Common myeloid progenitor, CD34-positive (primary cell): ENCODE results near the gene DGUOK.
"Not testable (repeated sequence)": the region's sequence is repeated elsewhere in the genome, so short reads cannot be mapped to it uniquely, and the experiment has no call there.

ENCODE experiments used
- CTCF ChIA-PET: fragments of 350-600 bp; sonication (Branson Sonifier 250); formaldehyde crosslinking; loops from one replicate; lab custom pipeline; 2021; ENCODE audit warnings: antibody characterized with exemption; lab: Charles Lee
- POLR2A ChIA-PET: fragments of 350-600 bp; sonication (Branson Sonifier 250); formaldehyde crosslinking; loops from one replicate; lab custom pipeline; 2021; ENCODE audit warnings: antibody characterized with exemption; lab: Charles Lee
- DNase-seq, 3 donors: peaks; one replicate each; pipeline versions ENCODE4 v3.0.0 to v3.0.0-alpha.2; 2013
- H3K27ac ChIP-seq, 2 experiments: 1 replicate in 1 of 2; 2 replicates in 1 of 2; pipeline ENCODE4 v1.7.0; 2013; ENCODE audit warnings: inconsistent platforms in 2 of 2, low read length in 2 of 2, mild to moderate bottlenecking in 2 of 2, low read depth in 1 of 2, moderate library complexity in 1 of 2; ENCODE audit not compliant: severe bottlenecking in 2 of 2, insufficient read depth in 1 of 2, poor library complexity in 1 of 2
- H3K27me3 ChIP-seq, 5 experiments: replicated peaks in 2 of 5; 1 replicate in 3 of 5; 2 replicates in 2 of 5; pipeline versions ENCODE4 v1.6.1 to v1.7.0; 2013; ENCODE audit warnings: low read length in 4 of 5, mild to moderate bottlenecking in 2 of 5, moderate library complexity in 2 of 5, inconsistent platforms in 1 of 5; ENCODE audit not compliant: insufficient read depth in 5 of 5, control insufficient read depth in 4 of 5
- H3K36me3 ChIP-seq, 4 experiments: 1 replicate in 2 of 4; 2 replicates in 2 of 4; pipeline versions ENCODE4 v1.6.1 to v1.7.0; 2013; ENCODE audit warnings: low read length in 3 of 4, control low read depth in 1 of 4, mild to moderate bottlenecking in 1 of 4; ENCODE audit not compliant: control insufficient read depth in 4 of 4, insufficient read depth in 4 of 4
- H3K4me1 ChIP-seq, 4 experiments: 1 replicate in 3 of 4; 2 replicates in 1 of 4; pipeline versions ENCODE4 v1.6.1 to v1.7.1; 2013; ENCODE audit warnings: low read length in 3 of 4, mild to moderate bottlenecking in 3 of 4, control low read depth in 1 of 4, inconsistent platforms in 1 of 4, moderate library complexity in 1 of 4; ENCODE audit not compliant: control insufficient read depth in 4 of 4, insufficient read depth in 4 of 4; ENCODE audit errors: control extremely low read depth in 1 of 4
- H3K4me3 ChIP-seq, 7 experiments: 1 replicate in 4 of 7; 2 replicates in 3 of 7; pipeline versions ENCODE4 v1.5.1 to v1.7.0; 2013; ENCODE audit warnings: mild to moderate bottlenecking in 7 of 7, low read length in 6 of 7, moderate library complexity in 6 of 7, inconsistent platforms in 2 of 7, low read depth in 2 of 7, control low read depth in 1 of 7; ENCODE audit not compliant: insufficient read depth in 4 of 7, control insufficient read depth in 1 of 7; ENCODE audit errors: extremely low read depth in 1 of 7
- H3K9me3 ChIP-seq, 5 experiments: 1 replicate in 4 of 5; 2 replicates in 1 of 5; pipeline versions ENCODE4 v1.6.1 to v1.7.1; 2013; ENCODE audit warnings: low read length in 4 of 5, mild to moderate bottlenecking in 2 of 5, inconsistent platforms in 1 of 5, low read depth in 1 of 5, moderate library complexity in 1 of 5; ENCODE audit not compliant: control insufficient read depth in 4 of 5, insufficient read depth in 2 of 5; ENCODE audit errors: control extremely low read depth in 1 of 5
- WGBS: methylation state at CpG from one replicate; pipeline ENCODE4 v1.1.5; 2013; ENCODE audit not compliant: insufficient coverage; 5-methylcytosine and 5-hydroxymethylcytosine counted together

DGUOK gene

GRCh38 chr2:73938718-73939352 is 12.2 kb downstream of the DGUOK start:
- WGBS: 100% methylated on average over 2 of the region's 5 CpGs
- H3K4me1 ChIP-seq: peaks cover 0 to 4% (median 2%) of the 10 kb centered on the region in 4 experiments
- DNase-seq: peak in 2 of 3 donors; percentile 9 to 28
- no peak overlapping the region for H3K4me3 ChIP-seq
- ChIA-PET CTCF (interaction anchor here (0.6 to 4.3 kb wide), 16 partner anchors 8 to 319 kb away, joined by 3 to 27 read pairs (median 4); partner anchors contain the start of gene DGUOK), POLR2A (no interaction called here)
- no peak overlapping the region for H3K27ac ChIP-seq
- H3K27me3 ChIP-seq: no peaks in the 10 kb centered on the region
- H3K36me3 ChIP-seq: peaks cover 5 to 31% (median 21%) of the 10 kb centered on the region in 4 experiments
- no peaks in the 10 kb centered on the region for H3K9me3 ChIP-seq

GRCh38 chr2:73939419-73939818 is 12.7 kb downstream of the DGUOK start:
- Histone ChIP-seq H3K9me3 (no peaks in the 10 kb centered on the region), H3K4me3 (no peak overlapping the region), H3K36me3 (peaks cover 5 to 33% (median 23%) of the 10 kb centered on the region in 4 experiments), H3K4me1 (peaks cover 0 to 4% (median 2%) of the 10 kb centered on the region in 4 experiments), H3K27me3 (no peaks in the 10 kb centered on the region), H3K27ac (no peak overlapping the region)
- POLR2A ChIA-PET: no interaction called here
- 70% methylated on average over 2 of the region's 2 CpGs for WGBS
- CTCF ChIA-PET: interaction anchor here (0.6 to 4.3 kb wide), 13 partner anchors 10 to 269 kb away, joined by 3 to 27 read pairs (median 4); partner anchors contain the start of gene DGUOK
- DNase-seq: peak; percentile 66 to 80 (median 76)

- H3K27ac ChIP-seq: not testable (repeated sequence)
Observed at GRCh38 chr2:73940066-73940465, 13.4 kb downstream of the DGUOK start.

GRCh38 chr2:73942664-73943063 is 16.0 kb downstream of the DGUOK start:
- DNase-seq: no peak
- WGBS: no CpG with 5 or more reads among the region's 2 CpGs
- H3K36me3 ChIP-seq: peaks cover 6 to 43% (median 32%) of the 10 kb centered on the region in 4 experiments
- no peak overlapping the region for H3K4me3 ChIP-seq
- POLR2A ChIA-PET: no interaction called here
- no peaks in the 10 kb centered on the region for H3K9me3 ChIP-seq
- H3K27ac ChIP-seq: no peak overlapping the region
- H3K4me1 ChIP-seq: peaks cover 0 to 3% (median 2%) of the 10 kb centered on the region in 4 experiments
- CTCF ChIA-PET: no interaction called here
- no peaks in the 10 kb centered on the region for H3K27me3 ChIP-seq

More at GRCh38 chr2:73940066-73940465, 13.4 kb downstream of the DGUOK start:
- H3K4me1 ChIP-seq, H3K9me3 ChIP-seq, DNase-seq, H3K4me3 ChIP-seq, H3K27me3 ChIP-seq, POLR2A ChIA-PET: not testable (repeated sequence)
- WGBS: 89% methylated on average over 1 of the region's 1 CpG
- peaks cover 5 to 39% (median 29%) of the 10 kb centered on the region in 4 experiments for H3K36me3 ChIP-seq
- CTCF ChIA-PET: interaction anchor here (1.4 to 1.5 kb wide), 2 partner anchors 14 to 210 kb away, joined by 4 to 6 read pairs; no protein-coding TSS in a partner anchor

- CTCF ChIA-PET: interaction anchor here (1.5 to 1.6 kb wide), 2 partner anchors 26 to 43 kb away, joined by 6 read pairs; no protein-coding TSS in a partner anchor
- Histone ChIP-seq H3K36me3 (peaks cover 9 to 57% (median 41%) of the 10 kb centered on the region in 4 experiments), H3K27me3 (no peaks in the 10 kb centered on the region), H3K27ac (no peak overlapping the region), H3K4me1 (peaks cover 4 to 13% (median 8%) of the 10 kb centered on the region in 4 experiments), H3K9me3 (no peaks in the 10 kb centered on the region), H3K4me3 (no peak overlapping the region)
- DNase-seq: no peak
- 93% methylated on average over 4 of the region's 4 CpGs for WGBS
- POLR2A ChIA-PET: no interaction called here
Observed at GRCh38 chr2:73944714-73945113, 18.0 kb downstream of the DGUOK start.

- no peak overlapping the region for H3K4me3 ChIP-seq
- CTCF ChIA-PET: no interaction called here
- peaks cover 12 to 65% (median 51%) of the 10 kb centered on the region in 4 experiments for H3K36me3 ChIP-seq
- WGBS: no CpG with 5 or more reads among the region's 1 CpG
- no peak for DNase-seq
- no peaks in the 10 kb centered on the region for H3K9me3 ChIP-seq
- H3K27ac ChIP-seq: no peak overlapping the region
- H3K4me1 ChIP-seq: peaks cover 4 to 13% (median 8%) of the 10 kb centered on the region in 4 experiments
- H3K27me3 ChIP-seq: no peaks in the 10 kb centered on the region
- POLR2A ChIA-PET: no interaction called here
Observed at GRCh38 chr2:73946215-73946614, 19.5 kb downstream of the DGUOK start.

GRCh38 chr2:73946666-73947065 is 20.0 kb downstream of the DGUOK start:
- ChIA-PET CTCF (interaction anchor here (1.4 kb wide), 1 partner anchor 8 kb away, joined by 5 read pairs; no protein-coding TSS in a partner anchor), POLR2A (no interaction called here)

More at GRCh38 chr2:73946666-73947065, 20.0 kb downstream of the DGUOK start:
- H3K9me3 ChIP-seq: no peaks in the 10 kb centered on the region
- H3K27me3 ChIP-seq: no peaks in the 10 kb centered on the region
- peaks cover 12 to 67% (median 54%) of the 10 kb centered on the region in 4 experiments for H3K36me3 ChIP-seq
- 100% methylated on average over 3 of the region's 3 CpGs for WGBS
- H3K4me3 ChIP-seq: no peak overlapping the region
- no peak for DNase-seq
- H3K4me1 ChIP-seq: peaks cover 4 to 13% (median 8%) of the 10 kb centered on the region in 4 experiments
- H3K27ac ChIP-seq: no peak overlapping the region
